ENCODE data around the gene PRCP.
A peak's percentile ranks its signal among the peaks of the same experiment; 100 is the strongest.
"Not testable (repeated sequence)": the region's sequence is repeated elsewhere in the genome, so short reads cannot be mapped to it uniquely, and the experiment has no call there.

Gene PRCP

GRCh38 chr11:82900277-82901164 is at the start of gene PRCP:
PRCP (minus strand) TSS chr11:82900430; CDS start chr11:82900402, 28 bp downstream.
- peak; percentile 92 for DNase-seq (ENCODE audit: low read depth)
- peak; percentile 9 for TF ChIP-seq CTCF (conservative IDR thresholded peaks at IDR 0.05; ENCODE audit: low read depth, low read length)
- H3K4me3 ChIP-seq (ENCODE audit: low read depth, low read length) = peak within 1 kb of the TSS; percentile 82

- H3K4me3 ChIP-seq (ENCODE audit: low read depth, low read length) = no peak overlapping the region
- DNase-seq (ENCODE audit: low read depth) = no peak
- no peak for TF ChIP-seq CTCF (conservative IDR thresholded peaks at IDR 0.05; ENCODE audit: low read depth, low read length)
These were observed 49.1 kb upstream of the PRCP start for GRCh38 chr11:82949352-82949751.

- TF ChIP-seq CTCF (conservative IDR thresholded peaks at IDR 0.05; ENCODE audit: low read depth, low read length) = no peak
- no peak for DNase-seq (ENCODE audit: low read depth)
- no peak overlapping the region for H3K4me3 ChIP-seq (ENCODE audit: low read depth, low read length)
These were observed 45.5 kb upstream of the PRCP start for GRCh38 chr11:82945682-82946081.

- DNase-seq (ENCODE audit: low read depth) = not testable (repeated sequence)
These were observed 44.8 kb upstream of the PRCP start for GRCh38 chr11:82945041-82945440.

GRCh38 chr11:82944198-82944597 is 44.0 kb upstream of the PRCP start:
- no peak overlapping the region for H3K4me3 ChIP-seq (ENCODE audit: low read depth, low read length)
- no peak for DNase-seq (ENCODE audit: low read depth)
- TF ChIP-seq CTCF (conservative IDR thresholded peaks at IDR 0.05; ENCODE audit: low read depth, low read length) = no peak

More at GRCh38 chr11:82945041-82945440, 44.8 kb upstream of the PRCP start:
- H3K4me3 ChIP-seq (ENCODE audit: low read depth, low read length) = not testable (repeated sequence)

- H3K4me3 ChIP-seq (ENCODE audit: low read depth, low read length); DNase-seq (ENCODE audit: low read depth): not testable (repeated sequence)
These were observed 43.2 kb upstream of the PRCP start for GRCh38 chr11:82943430-82943829.

- DNase-seq (ENCODE audit: low read depth) = no peak
- H3K4me3 ChIP-seq (ENCODE audit: low read depth, low read length) = no peak overlapping the region
- no peak for TF ChIP-seq CTCF (conservative IDR thresholded peaks at IDR 0.05; ENCODE audit: low read depth, low read length)
These were observed 42.1 kb upstream of the PRCP start for GRCh38 chr11:82942376-82942775.

- DNase-seq (ENCODE audit: low read depth) = no peak
- TF ChIP-seq CTCF (conservative IDR thresholded peaks at IDR 0.05; ENCODE audit: low read depth, low read length) = no peak
These were observed 39.2 kb upstream of the PRCP start for GRCh38 chr11:82939456-82939855.

More at GRCh38 chr11:82939456-82939855, 39.2 kb upstream of the PRCP start:
- H3K4me3 ChIP-seq (ENCODE audit: low read depth, low read length) = no peak overlapping the region

All from choroid plexus epithelial cell (primary cell).